ENCODE results near the gene UNK.

Gene UNK, protein sequence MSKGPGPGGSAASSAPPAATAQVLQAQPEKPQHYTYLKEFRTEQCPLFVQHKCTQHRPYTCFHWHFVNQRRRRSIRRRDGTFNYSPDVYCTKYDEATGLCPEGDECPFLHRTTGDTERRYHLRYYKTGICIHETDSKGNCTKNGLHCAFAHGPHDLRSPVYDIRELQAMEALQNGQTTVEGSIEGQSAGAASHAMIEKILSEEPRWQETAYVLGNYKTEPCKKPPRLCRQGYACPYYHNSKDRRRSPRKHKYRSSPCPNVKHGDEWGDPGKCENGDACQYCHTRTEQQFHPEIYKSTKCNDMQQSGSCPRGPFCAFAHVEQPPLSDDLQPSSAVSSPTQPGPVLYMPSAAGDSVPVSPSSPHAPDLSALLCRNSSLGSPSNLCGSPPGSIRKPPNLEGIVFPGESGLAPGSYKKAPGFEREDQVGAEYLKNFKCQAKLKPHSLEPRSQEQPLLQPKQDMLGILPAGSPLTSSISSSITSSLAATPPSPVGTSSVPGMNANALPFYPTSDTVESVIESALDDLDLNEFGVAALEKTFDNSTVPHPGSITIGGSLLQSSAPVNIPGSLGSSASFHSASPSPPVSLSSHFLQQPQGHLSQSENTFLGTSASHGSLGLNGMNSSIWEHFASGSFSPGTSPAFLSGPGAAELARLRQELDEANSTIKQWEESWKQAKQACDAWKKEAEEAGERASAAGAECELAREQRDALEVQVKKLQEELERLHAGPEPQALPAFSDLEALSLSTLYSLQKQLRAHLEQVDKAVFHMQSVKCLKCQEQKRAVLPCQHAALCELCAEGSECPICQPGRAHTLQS

GRCh38 chr17:75784473-75785015 lies at the start of gene UNK:
TSS of gene UNK (plus strand) at chr17:75784806. CDS start at chr17:75784881, 75 bp downstream.
- DNase-seq = peak; percentile 99

- DNase-seq = no peak
Observed at GRCh38 chr17:75736173-75736835, 48.3 kb upstream of the UNK start.

DNA sequence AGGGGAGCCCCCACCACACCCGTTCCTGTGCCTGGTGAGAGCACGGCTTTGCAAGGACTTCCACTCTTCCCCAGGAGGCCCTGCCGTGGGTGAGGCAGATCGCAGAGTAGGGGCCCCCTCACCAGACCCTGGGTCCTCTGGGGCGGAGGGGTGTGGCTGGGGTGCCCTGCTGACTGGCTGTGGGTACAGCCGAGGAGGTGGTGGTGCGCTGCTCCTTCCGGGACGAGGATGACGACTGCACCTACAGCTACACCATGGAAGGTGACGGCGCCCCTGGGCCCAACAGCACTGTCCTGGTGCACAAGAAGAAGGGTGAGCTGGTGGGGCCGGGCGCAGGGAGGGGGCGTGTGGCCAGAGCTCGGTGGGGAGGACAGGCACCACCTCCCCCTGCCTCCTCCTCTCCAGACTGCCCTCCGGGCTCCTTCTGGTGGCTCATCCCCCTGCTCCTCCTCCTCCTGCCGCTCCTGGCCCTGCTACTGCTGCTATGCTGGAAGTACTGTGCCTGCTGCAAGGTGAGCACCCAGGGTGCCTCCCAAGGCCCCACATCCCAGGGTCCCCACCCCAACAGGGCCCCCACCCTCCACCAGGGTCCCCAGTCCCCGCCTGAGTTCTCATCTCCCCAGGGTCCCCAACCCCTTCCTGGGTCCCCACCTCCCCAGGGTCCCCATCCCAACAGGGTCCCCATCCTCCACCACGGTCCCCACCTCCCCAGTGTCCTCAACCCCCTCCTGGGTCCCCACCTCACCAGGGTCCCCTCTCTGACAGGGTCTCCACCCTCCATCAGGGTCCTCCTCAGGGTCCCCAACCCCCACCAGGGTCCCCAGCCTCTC lies 47.3 kb upstream of the UNK start:
- DNase-seq = no peak

GRCh38 chr17:75738218-75738802 lies 46.3 kb upstream of the UNK start:
- peak; percentile 71 for DNase-seq

DNA sequence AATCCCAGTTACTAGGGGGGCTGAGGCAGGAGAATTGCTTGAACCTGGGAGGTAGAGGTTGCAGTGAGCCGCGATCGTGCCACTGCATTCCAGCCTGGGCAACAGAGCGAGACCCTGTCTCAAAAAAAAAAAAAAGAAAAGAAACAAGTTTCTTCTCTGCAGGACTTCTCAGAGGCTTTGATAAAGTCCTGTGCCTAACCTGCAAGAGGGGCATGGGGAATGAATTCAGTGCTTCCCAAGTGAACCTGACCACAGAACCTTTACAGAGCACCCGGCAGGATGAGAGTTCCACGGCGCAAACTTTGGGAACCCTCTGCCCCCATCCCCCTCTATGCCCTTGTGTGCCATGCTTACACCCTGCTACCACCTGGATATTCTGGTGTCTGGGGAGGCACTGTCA lies 45.4 kb upstream of the UNK start:
- DNase-seq = no peak

DNA sequence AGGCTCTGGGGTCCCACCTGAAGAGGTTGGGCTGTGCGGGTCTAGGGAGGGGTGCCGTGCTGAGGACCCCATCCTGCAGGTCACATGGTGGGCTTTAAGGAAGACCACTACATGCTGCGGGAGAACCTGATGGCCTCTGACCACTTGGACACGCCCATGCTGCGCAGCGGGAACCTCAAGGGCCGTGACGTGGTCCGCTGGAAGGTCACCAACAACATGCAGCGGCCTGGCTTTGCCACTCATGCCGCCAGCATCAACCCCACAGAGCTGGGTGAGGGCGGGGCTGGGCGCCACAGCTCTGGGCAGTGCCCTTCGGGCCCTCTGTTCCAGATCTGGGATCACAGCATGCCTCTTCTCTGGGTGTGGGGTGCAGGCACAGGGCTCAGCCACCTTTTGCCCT lies 44.8 kb upstream of the UNK start:
- no peak for DNase-seq

GRCh38 chr17:75740215-75740614 lies 44.4 kb upstream of the UNK start:
- DNase-seq = no peak

DNA sequence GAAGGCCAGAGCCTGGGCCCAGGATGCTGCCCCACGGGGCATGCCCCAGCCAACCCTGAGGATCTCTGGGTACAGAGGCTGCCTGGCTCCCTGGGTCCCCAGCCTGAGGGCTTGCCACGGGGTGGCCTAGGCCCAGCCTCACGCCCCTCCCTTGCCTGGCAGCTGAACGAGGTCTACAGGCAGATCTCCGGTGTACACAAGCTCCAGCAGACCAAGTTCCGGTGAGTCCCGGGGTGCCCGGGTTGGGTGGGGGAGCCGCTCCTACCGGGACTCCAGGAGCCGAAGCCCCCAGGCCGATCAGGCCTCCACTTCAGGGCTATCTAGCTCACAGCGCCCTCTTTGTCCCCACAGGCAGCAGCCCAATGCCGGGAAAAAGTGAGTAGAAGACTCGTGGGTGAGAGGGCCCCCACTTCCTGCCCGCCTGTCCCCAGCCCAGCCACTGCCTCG lies 44.0 kb upstream of the UNK start:
- DNase-seq = no peak

DNA sequence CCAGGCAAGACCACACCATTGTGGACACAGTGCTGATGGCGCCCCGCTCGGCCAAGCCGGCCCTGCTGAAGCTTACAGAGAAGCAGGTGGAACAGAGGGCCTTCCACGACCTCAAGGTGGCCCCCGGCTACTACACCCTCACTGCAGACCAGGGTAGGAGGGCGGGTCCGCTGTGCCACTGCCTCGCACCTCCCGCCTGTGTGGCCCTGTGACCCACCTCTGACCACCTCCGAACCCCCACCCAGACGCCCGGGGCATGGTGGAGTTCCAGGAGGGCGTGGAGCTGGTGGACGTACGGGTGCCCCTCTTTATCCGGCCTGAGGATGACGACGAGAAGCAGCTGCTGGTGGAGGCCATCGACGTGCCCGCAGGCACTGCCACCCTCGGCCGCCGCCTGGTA lies 42.3 kb upstream of the UNK start:
- no peak for DNase-seq

DNA sequence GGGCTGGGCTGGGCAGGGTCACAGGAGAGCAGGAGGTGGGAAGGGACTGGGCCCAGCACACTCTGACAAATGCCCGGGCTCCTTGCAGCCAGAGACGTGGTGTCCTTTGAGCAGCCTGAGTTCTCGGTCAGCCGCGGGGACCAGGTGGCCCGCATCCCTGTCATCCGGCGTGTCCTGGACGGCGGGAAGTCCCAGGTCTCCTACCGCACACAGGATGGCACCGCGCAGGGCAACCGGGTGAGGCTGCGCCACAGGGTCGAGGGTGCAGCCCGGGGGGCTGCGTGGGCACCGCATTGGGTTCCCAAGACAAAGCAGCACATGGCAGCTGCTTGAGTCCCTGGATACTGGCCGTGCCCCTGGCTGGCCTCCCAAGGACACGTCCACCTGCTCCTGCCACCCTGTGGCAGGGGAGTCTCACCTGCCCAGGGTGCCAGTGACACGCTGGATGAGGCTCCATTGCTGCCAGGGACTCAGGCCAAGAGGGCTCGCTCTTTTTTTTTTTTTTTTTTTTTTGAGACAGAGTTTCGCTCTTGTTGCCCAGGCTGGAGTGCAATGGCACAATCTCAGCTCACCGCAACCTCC lies 40.9 kb upstream of the UNK start:
- DNase-seq = no peak

GRCh38 chr17:75748706-75749105 lies 35.9 kb upstream of the UNK start:
- DNase-seq = no peak

GRCh38 chr17:75749545-75750389 lies 34.8 kb upstream of the UNK start:
- DNase-seq = peak; percentile 91

- DNase-seq = no peak
Observed at GRCh38 chr17:75750661-75751423, 33.8 kb upstream of the UNK start.

DNA sequence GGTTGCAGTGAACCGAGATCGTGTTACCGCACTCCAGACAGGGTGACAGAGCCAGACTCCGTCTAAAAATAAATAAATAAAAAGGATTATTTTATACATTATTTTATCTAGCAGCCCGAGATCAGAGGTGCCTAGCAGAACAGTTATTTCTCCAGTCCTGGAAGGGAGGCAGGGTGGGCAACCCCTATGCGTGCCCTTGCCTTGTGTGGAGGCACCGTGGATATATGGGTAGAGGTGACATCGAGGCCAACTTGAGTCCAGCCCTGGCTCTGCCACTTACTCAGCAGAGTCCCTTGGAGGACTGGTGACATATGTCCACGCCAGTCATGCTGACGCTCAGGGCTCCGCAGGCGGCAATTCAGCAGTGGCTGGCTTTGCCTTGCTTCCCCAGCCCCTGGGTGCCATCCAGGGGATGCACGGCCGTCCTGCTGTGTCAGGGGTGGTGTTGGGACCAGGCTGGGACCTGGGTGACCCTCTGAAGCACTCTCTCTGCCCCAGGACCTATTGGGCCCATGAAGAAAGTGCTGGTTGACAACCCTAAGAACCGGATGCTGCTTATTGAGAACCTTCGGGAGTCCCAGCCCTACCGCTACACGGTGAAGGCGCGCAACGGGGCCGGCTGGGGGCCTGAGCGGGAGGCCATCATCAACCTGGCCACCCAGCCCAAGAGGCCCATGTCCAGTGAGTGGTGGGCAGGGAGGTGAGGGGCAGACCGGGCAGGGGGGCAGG lies 32.8 kb upstream of the UNK start:
- no peak for DNase-seq

- DNase-seq = no peak
Observed at GRCh38 chr17:75752405-75752709, 32.2 kb upstream of the UNK start.

DNA sequence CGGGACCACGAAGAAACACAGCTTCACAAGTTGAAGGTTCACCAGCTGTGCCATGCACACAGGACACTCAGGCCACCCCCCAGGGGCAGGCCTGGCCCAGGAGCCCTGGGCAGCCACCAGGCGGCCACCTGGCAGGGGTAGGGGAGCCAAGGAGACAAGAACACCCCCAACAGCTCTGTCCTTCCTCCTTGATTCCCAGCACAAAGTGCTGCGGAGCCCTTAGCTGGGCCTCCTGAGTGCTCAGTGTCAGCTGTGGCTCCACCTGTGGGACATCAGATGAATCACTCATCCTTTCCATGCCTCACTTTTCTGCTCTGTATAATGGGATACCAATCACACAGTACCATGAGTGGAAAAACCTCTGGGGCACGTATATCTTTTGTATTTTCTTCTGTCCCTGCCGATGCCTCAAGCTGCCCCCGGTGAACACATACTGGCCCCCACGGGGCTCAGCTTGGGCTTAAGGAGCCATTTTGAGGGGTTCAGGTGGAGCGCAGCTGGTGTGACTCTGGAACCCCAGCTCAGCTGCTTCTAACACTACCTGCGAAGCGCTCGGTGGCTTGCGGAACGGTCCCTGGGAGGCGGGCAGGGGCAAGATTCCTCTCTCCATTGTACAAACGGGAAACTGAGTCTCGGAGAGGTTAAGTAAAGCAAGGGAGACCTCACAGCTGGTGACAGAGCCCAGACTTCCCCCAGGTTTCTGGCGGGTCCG lies 31.6 kb upstream of the UNK start:
- DNase-seq = peak; percentile 46

DNA sequence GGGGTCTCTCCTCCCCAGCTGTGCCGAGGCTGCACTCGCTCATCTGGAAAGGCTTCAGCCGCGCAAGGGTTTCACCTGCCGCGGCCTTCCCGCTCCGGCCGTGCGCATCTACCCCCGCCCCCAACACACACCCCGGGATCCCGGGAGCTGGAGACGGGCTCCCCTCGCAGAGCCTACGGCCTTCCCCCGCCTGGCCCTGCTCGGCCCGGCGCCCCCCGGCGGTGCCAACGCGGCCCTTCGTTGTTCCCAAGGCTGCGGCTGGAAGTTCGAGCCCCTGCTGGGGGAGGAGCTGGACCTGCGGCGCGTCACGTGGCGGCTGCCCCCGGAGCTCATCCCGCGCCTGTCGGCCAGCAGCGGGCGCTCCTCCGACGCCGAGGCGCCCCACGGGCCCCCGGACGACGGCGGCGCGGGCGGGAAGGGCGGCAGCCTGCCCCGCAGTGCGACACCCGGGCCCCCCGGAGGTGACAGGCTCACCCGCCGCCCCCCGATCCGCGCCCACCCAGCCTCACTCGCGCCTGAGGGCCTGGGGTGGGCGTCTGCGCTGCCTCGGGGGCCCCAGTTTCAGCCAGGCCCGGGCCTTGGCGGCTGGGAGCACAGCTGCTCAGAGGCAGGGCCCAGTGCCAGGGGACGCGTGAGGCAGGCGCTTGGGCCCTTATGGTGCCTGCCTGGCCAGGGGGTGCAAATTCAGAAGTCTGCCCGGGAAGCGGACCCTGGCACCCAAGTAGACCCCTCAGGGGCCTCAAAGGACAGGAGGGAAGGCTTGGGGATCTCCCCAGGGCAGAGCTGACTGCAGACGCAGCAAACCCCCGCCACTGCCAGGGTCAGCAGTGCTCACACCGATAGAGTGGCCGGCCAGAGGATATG lies 30.9 kb upstream of the UNK start:
- DNase-seq = peak; percentile 78

All from activated CD4-positive, alpha-beta T cell treated with anti-CD3 and anti-CD28 coated beads, Interleukin-2, Interleukin-6, amounts not matched to agents 100 ng/mL and 50 ng/mL, durations not matched to agents 16 hours and 8 hours (primary cell).